Mucosa of rectum (tissue), 2 donors: ENCODE results near the gene ANGPTL5.
"Not testable (repeated sequence)": the region's sequence is repeated elsewhere in the genome, so short reads cannot be mapped to it uniquely, and the experiment has no call there.

Experiments used
- H3K27ac ChIP-seq, 2 donors: one replicate each; pipeline ENCODE4 v1.7.0; 2013; ENCODE audit warnings: inconsistent platforms in 2 of 2, low read depth in 2 of 2, low read length in 2 of 2
- H3K27me3 ChIP-seq, 2 donors: one replicate each; pipeline ENCODE4 v1.7.0; 2013; ENCODE audit warnings: low read length in 2 of 2; ENCODE audit not compliant: control insufficient read depth in 2 of 2, insufficient read depth in 2 of 2
- H3K36me3 ChIP-seq, 2 donors: one replicate each; pipeline ENCODE4 v1.7.0; 2013; ENCODE audit warnings: low read length in 2 of 2; ENCODE audit not compliant: control insufficient read depth in 2 of 2, insufficient read depth in 2 of 2
- H3K4me1 ChIP-seq, 2 donors: one replicate each; pipeline ENCODE4 v1.7.0; 2013; ENCODE audit warnings: low read length in 2 of 2, mild to moderate bottlenecking in 1 of 2; ENCODE audit not compliant: control insufficient read depth in 2 of 2, insufficient read depth in 2 of 2
- H3K4me3 ChIP-seq, 2 donors: one replicate each; pipeline ENCODE4 v1.7.0; 2013; ENCODE audit warnings: low read length in 2 of 2
- H3K9ac ChIP-seq, 2 donors: one replicate each; pipeline ENCODE4 v1.7.0; 2013; ENCODE audit warnings: low read length in 2 of 2, low read depth in 1 of 2, mild to moderate bottlenecking in 1 of 2
- H3K9me3 ChIP-seq, 2 donors: one replicate each; pipeline ENCODE4 v1.7.0; 2013; ENCODE audit warnings: low read length in 2 of 2; ENCODE audit not compliant: control insufficient read depth in 2 of 2
- donor health status: healthy.
- donor health status: Normal muscosa, but diverticular disease.

The ANGPTL5 gene

GRCh38 chr11:101864098-101864497 lies 52.2 kb downstream of the ANGPTL5 start:
- H3K27ac ChIP-seq, result no peak overlapping the region
- no peaks in the 10 kb centered on the region for H3K36me3 ChIP-seq
- no peaks in the 10 kb centered on the region for H3K27me3 ChIP-seq
- no peaks in the 10 kb centered on the region for H3K9me3 ChIP-seq
- H3K9ac ChIP-seq, result no peak overlapping the region
- no peak overlapping the region for H3K4me3 ChIP-seq
- H3K4me1 ChIP-seq, result no peaks in the 10 kb centered on the region

- Histone ChIP-seq H3K27me3 (no peaks in the 10 kb centered on the region), H3K36me3 (no peaks in the 10 kb centered on the region), H3K4me1 (no peaks in the 10 kb centered on the region), H3K9ac (no peak overlapping the region), H3K9me3 (no peaks in the 10 kb centered on the region), H3K4me3 (no peak overlapping the region), H3K27ac (no peak overlapping the region)
These were observed 53.0 kb downstream of the ANGPTL5 start for GRCh38 chr11:101863361-101863760.

GRCh38 chr11:101862391-101863233 lies 53.7 kb downstream of the ANGPTL5 start:
- Histone ChIP-seq H3K9ac (no peak overlapping the region), H3K9me3 (no peaks in the 10 kb centered on the region), H3K27me3 (no peaks in the 10 kb centered on the region), H3K36me3 (no peaks in the 10 kb centered on the region), H3K4me1 (no peaks in the 10 kb centered on the region), H3K4me3 (no peak overlapping the region), H3K27ac (no peak overlapping the region)

- no peaks in the 10 kb centered on the region for H3K9me3 ChIP-seq
- H3K9ac ChIP-seq, result peak overlapping the region in 1 of 2 donors; percentile 8
- H3K4me1 ChIP-seq, result no peaks in the 10 kb centered on the region
These were observed 55.5 kb downstream of the ANGPTL5 start for GRCh38 chr11:101860696-101861427.

GRCh38 chr11:101852260-101852659 lies 64.1 kb downstream of the ANGPTL5 start:
- H3K27ac ChIP-seq, H3K27me3 ChIP-seq, H3K9ac ChIP-seq, H3K4me3 ChIP-seq, H3K4me1 ChIP-seq, H3K9me3 ChIP-seq, H3K36me3 ChIP-seq: not testable (repeated sequence)

More at GRCh38 chr11:101860696-101861427, 55.5 kb downstream of the ANGPTL5 start:
- no peaks in the 10 kb centered on the region for H3K36me3 ChIP-seq
- no peak overlapping the region for H3K4me3 ChIP-seq
- H3K27me3 ChIP-seq, result no peaks in the 10 kb centered on the region
- H3K27ac ChIP-seq, result no peak overlapping the region

GRCh38 chr11:101848262-101848661 lies 68.1 kb downstream of the ANGPTL5 start:
- Histone ChIP-seq H3K9me3 (no peaks in the 10 kb centered on the region), H3K9ac (no peak overlapping the region), H3K4me3 (no peak overlapping the region), H3K27me3 (no peaks in the 10 kb centered on the region), H3K36me3 (no peaks in the 10 kb centered on the region), H3K4me1 (no peaks in the 10 kb centered on the region), H3K27ac (no peak overlapping the region)

- Histone ChIP-seq H3K4me1 (no peaks in the 10 kb centered on the region), H3K9ac (no peak overlapping the region), H3K36me3 (no peaks in the 10 kb centered on the region), H3K4me3 (no peak overlapping the region), H3K27me3 (no peaks in the 10 kb centered on the region), H3K27ac (no peak overlapping the region), H3K9me3 (no peaks in the 10 kb centered on the region)
These were observed 71.7 kb downstream of the ANGPTL5 start for GRCh38 chr11:101844608-101845007.

GRCh38 chr11:101840704-101841103 lies 75.6 kb downstream of the ANGPTL5 start:
- no peak overlapping the region for H3K27ac ChIP-seq
- no peaks in the 10 kb centered on the region for H3K36me3 ChIP-seq
- no peaks in the 10 kb centered on the region for H3K4me1 ChIP-seq
- no peak overlapping the region for H3K4me3 ChIP-seq
- H3K27me3 ChIP-seq, result no peaks in the 10 kb centered on the region
- H3K9ac ChIP-seq, result no peak overlapping the region
- H3K9me3 ChIP-seq, result no peaks in the 10 kb centered on the region
